ENCODE data around the gene GLI2. TPM values are rescaled to one million over a fixed set of nuclear protein-coding genes. Genes with fewer than 3 reads are reported as not detected.
A peak's percentile ranks its signal among the peaks of the same experiment; 100 is the strongest.

Gene GLI2
- total RNA-seq, 1 donor, result 10.1 TPM

DNA sequence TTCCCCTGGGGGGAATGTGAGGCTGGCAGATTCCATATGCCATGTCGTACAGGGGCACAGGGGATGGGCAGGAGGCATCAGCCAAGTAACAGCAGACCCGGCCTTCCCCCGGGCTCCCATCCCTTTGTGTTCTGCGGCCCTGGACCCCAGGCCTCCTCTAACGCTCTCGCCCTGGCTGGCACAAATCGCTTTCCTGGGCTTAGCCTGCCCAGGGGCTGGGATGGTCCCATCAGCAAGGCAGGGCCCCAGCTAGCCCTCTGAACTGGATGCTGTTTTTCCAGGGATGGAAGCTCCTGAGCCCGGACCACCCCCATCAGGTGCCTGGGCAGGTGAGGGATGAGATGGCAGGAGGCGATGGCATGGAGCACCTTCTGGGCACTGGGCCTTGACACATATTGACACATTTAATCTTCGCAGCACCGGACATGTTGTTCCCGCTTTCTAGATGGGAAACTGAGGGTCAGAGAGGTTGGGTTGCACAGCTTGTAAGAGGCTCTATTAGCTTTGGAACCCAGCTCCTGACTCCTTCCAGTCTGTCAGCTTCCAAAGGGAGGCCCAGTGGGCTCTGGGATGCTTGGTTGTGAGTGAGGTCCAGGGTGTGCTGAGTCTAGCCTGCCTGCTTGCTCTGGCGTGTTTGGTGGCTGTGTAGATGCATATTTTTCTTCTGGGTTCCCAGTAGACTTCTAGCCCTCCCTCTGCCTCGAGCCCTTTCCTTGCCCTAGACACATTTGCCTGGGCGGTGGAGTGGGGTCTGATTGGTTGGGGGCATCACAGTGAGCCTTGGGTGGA is 40.3 kb downstream of the GLI2 start:
- no peak for TF ChIP-seq CTCF (IDR thresholded peaks at IDR 0.05; ENCODE audit: extremely low read depth, low read depth, low read length)
- H3K4me3 ChIP-seq (ENCODE audit: insufficient read depth, low read length), result no peak overlapping the region
- no peak overlapping the region for H3K27ac ChIP-seq (ENCODE audit: low read depth, low read length)
- DNase-seq (ENCODE audit: insufficient read length, low spot score, missing footprints), result no peak
- no peaks in the 10 kb centered on the region for H3K36me3 ChIP-seq (ENCODE audit: insufficient read depth, low read length)
- H3K9me3 ChIP-seq (ENCODE audit: low read depth, low read length), result no peaks in the 10 kb centered on the region
- H3K27me3 ChIP-seq (ENCODE audit: insufficient read depth, low read length), result no peaks in the 10 kb centered on the region
- H3K79me2 ChIP-seq (ENCODE audit: insufficient read depth, low read length), result peaks cover 91% of the 10 kb centered on the region
- peaks cover 77% of the 10 kb centered on the region for H4K20me1 ChIP-seq (ENCODE audit: insufficient read depth, low read length)
- peaks cover 45% of the 10 kb centered on the region for H3K4me1 ChIP-seq (ENCODE audit: insufficient read depth, low read length)
- no peak overlapping the region for H2AFZ ChIP-seq (ENCODE audit: low read length)
- H3K4me2 ChIP-seq (ENCODE audit: insufficient read depth, low read length), result no peak overlapping the region

DNA sequence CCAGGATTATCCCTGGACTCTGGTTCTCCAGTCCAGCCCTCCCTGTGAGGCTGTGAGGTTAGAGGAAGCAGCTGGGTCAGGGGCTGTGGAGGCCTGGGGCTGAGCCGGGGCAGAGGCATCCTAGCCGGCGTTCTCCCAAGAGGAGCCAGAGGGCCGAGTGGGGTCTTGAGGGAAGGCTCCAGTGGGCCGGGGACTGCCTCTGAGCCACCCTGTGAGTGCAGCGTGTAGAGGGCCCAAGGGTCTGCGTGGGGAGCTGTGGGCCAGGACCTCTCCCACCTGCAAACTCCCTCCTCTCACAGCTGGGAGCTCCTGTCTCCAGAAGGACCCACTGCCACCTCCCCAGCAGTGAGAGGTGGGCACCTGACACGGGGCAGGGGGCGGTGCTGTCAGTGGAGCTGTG is 41.0 kb downstream of the GLI2 start:
- Histone ChIP-seq H4K20me1 (ENCODE audit: insufficient read depth, low read length) (peaks cover 74% of the 10 kb centered on the region), H3K27ac (ENCODE audit: low read depth, low read length) (no peak overlapping the region), H3K4me3 (ENCODE audit: insufficient read depth, low read length) (no peak overlapping the region), H3K79me2 (ENCODE audit: insufficient read depth, low read length) (peaks cover 93% of the 10 kb centered on the region), H3K4me1 (ENCODE audit: insufficient read depth, low read length) (peaks cover 38% of the 10 kb centered on the region), H3K27me3 (ENCODE audit: insufficient read depth, low read length) (no peaks in the 10 kb centered on the region), H3K36me3 (ENCODE audit: insufficient read depth, low read length) (no peaks in the 10 kb centered on the region), H3K4me2 (ENCODE audit: insufficient read depth, low read length) (no peak overlapping the region), H3K9me3 (ENCODE audit: low read depth, low read length) (no peaks in the 10 kb centered on the region), H2AFZ (ENCODE audit: low read length) (no peak overlapping the region)
- no peak for TF ChIP-seq CTCF (IDR thresholded peaks at IDR 0.05; ENCODE audit: extremely low read depth, low read depth, low read length)
- no peak for DNase-seq (ENCODE audit: insufficient read length, low spot score, missing footprints)

DNA sequence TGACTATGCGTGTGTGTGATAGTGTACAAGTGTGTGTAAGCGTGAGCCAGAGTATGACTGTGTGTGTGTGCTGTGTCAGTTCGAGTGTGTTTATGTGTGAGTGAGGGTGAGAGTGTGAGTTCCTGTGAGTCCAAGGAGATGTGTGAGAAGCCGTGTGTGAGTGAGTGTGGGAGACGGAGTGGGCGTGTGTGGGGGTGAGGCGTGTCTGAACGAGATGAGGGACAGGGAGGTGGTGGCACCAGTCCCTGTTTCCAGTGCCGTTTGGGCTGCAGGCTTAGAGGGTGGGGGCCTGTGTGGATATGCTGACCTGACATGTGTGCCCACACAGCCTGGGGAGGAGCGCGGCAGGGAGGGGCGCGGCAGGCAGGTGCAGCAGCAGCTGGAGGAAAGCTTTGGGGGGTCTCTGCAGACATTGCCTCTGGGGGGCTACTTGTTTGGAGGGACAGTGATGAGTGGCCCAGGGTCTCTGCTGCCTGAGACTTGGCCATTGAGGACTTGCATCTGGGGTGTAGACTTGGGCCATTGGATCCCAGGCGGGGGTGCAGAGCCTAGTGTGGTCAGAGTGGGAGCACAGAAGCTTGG is 41.6 kb downstream of the GLI2 start:
- Histone ChIP-seq H3K4me3 (ENCODE audit: insufficient read depth, low read length) (no peak overlapping the region), H3K79me2 (ENCODE audit: insufficient read depth, low read length) (peaks cover 92% of the 10 kb centered on the region), H3K27me3 (ENCODE audit: insufficient read depth, low read length) (no peaks in the 10 kb centered on the region), H3K4me1 (ENCODE audit: insufficient read depth, low read length) (peaks cover 32% of the 10 kb centered on the region), H3K9me3 (ENCODE audit: low read depth, low read length) (no peaks in the 10 kb centered on the region), H2AFZ (ENCODE audit: low read length) (no peak overlapping the region), H3K4me2 (ENCODE audit: insufficient read depth, low read length) (no peak overlapping the region), H3K36me3 (ENCODE audit: insufficient read depth, low read length) (no peaks in the 10 kb centered on the region), H3K27ac (ENCODE audit: low read depth, low read length) (no peak overlapping the region), H4K20me1 (ENCODE audit: insufficient read depth, low read length) (peaks cover 68% of the 10 kb centered on the region)
- no peak for DNase-seq (ENCODE audit: insufficient read length, low spot score, missing footprints)
- TF ChIP-seq CTCF (IDR thresholded peaks at IDR 0.05; ENCODE audit: extremely low read depth, low read depth, low read length), result no peak

DNA sequence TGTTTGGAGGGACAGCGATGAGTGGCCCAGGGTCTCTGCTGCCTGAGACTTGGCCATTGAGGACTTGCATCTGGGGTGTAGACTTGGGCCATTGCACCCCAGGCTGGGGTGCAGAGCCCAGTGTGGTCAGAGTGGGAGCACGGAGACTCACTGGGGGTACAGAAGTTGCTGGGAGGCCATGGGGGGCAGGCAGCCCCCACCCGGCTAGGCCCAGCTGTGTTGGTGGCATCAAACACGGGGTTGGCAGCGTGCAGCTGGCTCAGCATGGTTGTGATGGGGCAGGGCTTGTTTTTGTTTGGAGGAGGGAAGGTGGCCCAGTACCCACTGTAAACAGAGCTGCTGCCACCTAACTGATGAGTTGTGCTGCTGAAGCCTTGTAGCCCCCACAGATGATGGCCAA is 42.1 kb downstream of the GLI2 start:
- Histone ChIP-seq H3K4me3 (ENCODE audit: insufficient read depth, low read length) (no peak overlapping the region), H3K4me1 (ENCODE audit: insufficient read depth, low read length) (peaks cover 27% of the 10 kb centered on the region), H3K27me3 (ENCODE audit: insufficient read depth, low read length) (no peaks in the 10 kb centered on the region), H3K79me2 (ENCODE audit: insufficient read depth, low read length) (peaks cover 92% of the 10 kb centered on the region), H4K20me1 (ENCODE audit: insufficient read depth, low read length) (peaks cover 69% of the 10 kb centered on the region), H3K27ac (ENCODE audit: low read depth, low read length) (peak overlapping the region; percentile 36), H3K36me3 (ENCODE audit: insufficient read depth, low read length) (no peaks in the 10 kb centered on the region), H3K4me2 (ENCODE audit: insufficient read depth, low read length) (no peak overlapping the region), H2AFZ (ENCODE audit: low read length) (no peak overlapping the region), H3K9me3 (ENCODE audit: low read depth, low read length) (no peaks in the 10 kb centered on the region)
- no peak for TF ChIP-seq CTCF (IDR thresholded peaks at IDR 0.05; ENCODE audit: extremely low read depth, low read depth, low read length)
- DNase-seq (ENCODE audit: insufficient read length, low spot score, missing footprints), result no peak
